Measurements from ENCODE around the gene CDH13.
A peak's percentile ranks its signal among the peaks of the same experiment; 100 is the strongest.

DNA sequence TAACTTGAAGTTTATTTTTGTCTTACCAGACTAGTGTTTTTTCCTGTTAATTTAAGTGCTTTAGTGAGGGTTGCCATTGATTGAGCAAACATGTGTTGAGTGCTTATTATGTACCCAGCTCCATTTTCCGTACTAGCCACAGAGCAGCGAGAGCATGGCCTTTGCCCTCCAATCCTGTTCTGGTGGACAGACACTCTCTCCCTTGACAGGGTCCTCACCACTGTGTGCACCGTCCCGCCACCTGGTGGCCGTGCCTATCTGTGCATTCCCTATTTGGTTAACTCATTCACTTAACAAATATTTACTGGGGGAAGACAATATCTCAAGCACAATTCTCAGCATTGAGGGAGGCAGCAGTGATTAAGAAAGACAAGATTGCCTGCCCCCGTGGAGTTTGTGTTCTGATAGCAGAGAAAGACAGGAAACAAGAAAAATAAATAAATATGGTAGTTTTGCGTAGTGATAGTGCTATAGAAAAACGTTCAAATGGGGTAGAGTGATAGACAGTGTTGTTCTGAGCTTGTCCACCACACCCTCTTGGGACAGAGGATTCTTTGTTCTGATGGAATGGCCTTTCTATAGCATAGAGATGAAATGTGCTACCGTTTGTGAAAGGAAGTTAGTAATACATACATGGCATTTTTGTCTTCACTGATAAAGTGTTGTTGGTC, 13.0 kb downstream of the CDH13 start:
- peak; percentile 92 for TF ChIP-seq CTCF (conservative IDR thresholded peaks at IDR 0.05; ENCODE audit: low read length)
- TF ChIP-seq EZH2phosphoT487 (IDR thresholded peaks at IDR 0.05; ENCODE audit: borderline replicate concordance, low read depth, low read length): no peak

Measured in OCI-LY7 (cell line).